IPS-15b (cell line): ENCODE data around the gene SCYGR1.
"Not testable (repeated sequence)": the region's sequence is repeated elsewhere in the genome, so short reads cannot be mapped to it uniquely, and the experiment has no call there.

Source experiments
- H3K27me3 ChIP-seq: one replicate; pipeline ENCODE4 v1.6.1; 2013; ENCODE audit warnings: low read length; ENCODE audit not compliant: control insufficient read depth, insufficient read depth
- H3K36me3 ChIP-seq: one replicate; pipeline ENCODE4 v1.6.1; 2013; ENCODE audit warnings: low read length; ENCODE audit not compliant: control insufficient read depth, insufficient read depth
- H3K4me1 ChIP-seq: one replicate; pipeline ENCODE4 v1.6.1; 2013; ENCODE audit warnings: mild to moderate bottlenecking, low read length; ENCODE audit not compliant: control insufficient read depth, insufficient read depth
- H3K4me3 ChIP-seq: one replicate; pipeline ENCODE4 v1.5.1; 2013; ENCODE audit warnings: low read depth, low read length
- H3K9ac ChIP-seq: one replicate; pipeline ENCODE4 v1.6.1; 2013; ENCODE audit warnings: low read depth, mild to moderate bottlenecking, low read length
- H3K9me3 ChIP-seq: one replicate; pipeline ENCODE4 v1.6.1; 2013; ENCODE audit warnings: mild to moderate bottlenecking, low read length; ENCODE audit not compliant: control insufficient read depth, insufficient read depth

Gene SCYGR1

DNA sequence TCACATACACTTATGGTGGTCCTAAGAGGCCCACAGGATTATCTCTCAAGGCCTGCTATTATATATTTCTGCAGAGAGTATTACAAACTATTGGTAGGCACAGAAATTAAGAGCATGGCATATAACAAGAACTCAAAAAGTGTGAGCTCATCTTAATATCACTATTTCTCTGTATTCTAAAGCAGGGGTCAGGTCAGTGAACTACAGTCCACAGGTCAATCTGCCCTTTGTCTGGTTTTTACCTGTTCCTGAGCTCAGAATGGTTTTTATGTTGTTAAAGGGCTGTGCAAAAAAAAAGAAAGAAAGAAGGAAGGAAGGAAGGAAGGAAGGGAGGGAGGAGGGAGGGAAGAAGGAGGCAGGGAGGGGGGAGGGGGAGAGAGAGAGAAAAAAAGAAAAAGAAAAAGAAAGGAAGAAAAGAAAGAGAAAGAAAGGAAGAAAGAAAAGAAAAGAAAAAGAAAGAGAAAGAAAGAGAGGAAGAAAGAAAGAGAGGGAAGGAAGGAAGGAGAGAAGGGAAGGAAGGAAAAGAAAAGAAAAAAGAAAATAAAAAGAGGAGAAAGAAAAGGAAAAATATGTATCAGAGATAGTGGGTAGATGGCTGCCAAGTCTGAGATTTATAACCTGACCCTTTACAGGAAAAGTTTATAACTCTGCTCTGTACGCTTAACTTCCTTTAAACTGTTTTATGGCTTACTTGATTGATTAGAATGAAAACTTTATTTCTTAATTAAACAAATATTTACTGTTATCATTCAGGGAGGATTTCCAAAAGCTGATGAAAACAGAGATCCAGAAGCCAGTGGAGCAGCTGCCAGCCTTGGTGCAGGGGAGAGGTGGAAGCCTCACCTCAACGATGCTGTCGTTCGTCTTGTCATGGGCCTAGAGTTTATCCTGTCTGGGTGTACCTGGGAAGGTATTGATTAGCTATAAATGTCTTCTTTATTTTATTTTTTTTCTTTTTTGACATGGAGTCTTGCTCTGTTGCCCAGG lies 11.2 kb upstream of the SCYGR1 start:
- no peaks in the 10 kb centered on the region for H3K27me3 ChIP-seq
- no peaks in the 10 kb centered on the region for H3K36me3 ChIP-seq
- H3K9ac ChIP-seq = no peak overlapping the region
- H3K4me3 ChIP-seq = no peak overlapping the region
- H3K9me3 ChIP-seq = no peaks in the 10 kb centered on the region
- no peaks in the 10 kb centered on the region for H3K4me1 ChIP-seq

DNA sequence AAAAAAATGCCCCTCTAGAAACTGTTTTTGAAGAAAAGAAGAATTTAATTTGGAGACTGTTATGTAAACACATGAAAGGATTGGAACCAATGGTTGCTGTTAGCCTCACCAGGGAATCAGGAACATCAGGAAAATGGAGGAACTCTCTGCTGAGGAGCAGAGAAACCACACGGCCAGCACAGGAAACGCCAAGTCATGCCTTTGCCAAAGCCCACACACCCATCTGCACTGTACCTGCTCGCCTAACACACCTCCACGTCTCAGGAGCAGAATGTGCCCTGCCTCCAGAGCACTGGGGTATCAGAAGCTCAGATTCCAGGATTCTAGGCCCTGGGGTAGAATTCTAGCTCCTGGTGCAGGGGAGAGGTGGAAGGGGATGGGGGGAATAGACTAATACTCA lies 9.8 kb upstream of the SCYGR1 start:
- Histone ChIP-seq H3K36me3 (no peaks in the 10 kb centered on the region), H3K9me3 (no peaks in the 10 kb centered on the region), H3K4me3 (no peak overlapping the region), H3K4me1 (no peaks in the 10 kb centered on the region), H3K27me3 (no peaks in the 10 kb centered on the region), H3K9ac (no peak overlapping the region)

DNA sequence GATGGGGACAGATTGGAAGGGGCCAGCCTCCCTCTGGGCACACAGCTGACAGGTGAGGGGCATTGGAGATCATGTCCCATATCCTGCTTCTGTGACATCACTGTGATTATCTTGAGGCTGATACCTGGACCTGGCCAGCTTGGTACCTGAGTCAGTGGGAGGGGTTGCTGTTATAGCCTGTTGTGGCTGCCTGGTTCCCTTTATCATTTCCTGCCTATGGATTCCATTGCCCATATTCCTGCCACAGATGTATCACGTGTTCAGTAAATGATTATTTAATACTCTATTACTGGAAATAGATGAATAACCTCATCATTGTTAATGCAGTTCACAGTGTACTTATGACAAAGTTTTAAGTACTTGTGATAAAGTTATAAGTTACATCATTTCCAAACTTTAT lies 7.8 kb upstream of the SCYGR1 start:
- no peak overlapping the region for H3K9ac ChIP-seq
- no peaks in the 10 kb centered on the region for H3K9me3 ChIP-seq
- H3K27me3 ChIP-seq = no peaks in the 10 kb centered on the region
- H3K36me3 ChIP-seq = no peaks in the 10 kb centered on the region
- H3K4me3 ChIP-seq = no peak overlapping the region
- H3K4me1 ChIP-seq = no peaks in the 10 kb centered on the region

DNA sequence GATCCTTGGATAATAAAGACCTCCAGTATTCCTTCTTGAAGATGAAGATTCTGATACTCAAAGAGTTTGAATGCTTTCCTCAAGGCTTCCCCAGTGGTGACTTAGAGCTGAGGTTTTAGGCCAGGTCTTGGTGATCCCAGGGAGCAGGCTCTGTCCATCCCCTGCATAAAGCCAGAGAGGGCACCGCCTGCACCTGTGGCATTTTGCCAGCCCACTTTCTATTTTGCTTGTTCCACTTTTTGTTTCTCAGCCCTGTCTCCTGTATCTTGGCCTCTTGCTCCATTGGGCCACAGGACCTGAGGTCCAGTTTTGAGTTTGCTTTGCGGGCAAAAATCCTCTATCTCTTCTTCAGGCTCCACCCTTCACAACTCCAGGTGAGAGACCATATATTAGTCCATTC lies 6.7 kb upstream of the SCYGR1 start:
- no peak overlapping the region for H3K9ac ChIP-seq
- H3K4me1 ChIP-seq = no peaks in the 10 kb centered on the region
- no peak overlapping the region for H3K4me3 ChIP-seq
- no peaks in the 10 kb centered on the region for H3K27me3 ChIP-seq
- H3K9me3 ChIP-seq = no peaks in the 10 kb centered on the region
- no peaks in the 10 kb centered on the region for H3K36me3 ChIP-seq

DNA sequence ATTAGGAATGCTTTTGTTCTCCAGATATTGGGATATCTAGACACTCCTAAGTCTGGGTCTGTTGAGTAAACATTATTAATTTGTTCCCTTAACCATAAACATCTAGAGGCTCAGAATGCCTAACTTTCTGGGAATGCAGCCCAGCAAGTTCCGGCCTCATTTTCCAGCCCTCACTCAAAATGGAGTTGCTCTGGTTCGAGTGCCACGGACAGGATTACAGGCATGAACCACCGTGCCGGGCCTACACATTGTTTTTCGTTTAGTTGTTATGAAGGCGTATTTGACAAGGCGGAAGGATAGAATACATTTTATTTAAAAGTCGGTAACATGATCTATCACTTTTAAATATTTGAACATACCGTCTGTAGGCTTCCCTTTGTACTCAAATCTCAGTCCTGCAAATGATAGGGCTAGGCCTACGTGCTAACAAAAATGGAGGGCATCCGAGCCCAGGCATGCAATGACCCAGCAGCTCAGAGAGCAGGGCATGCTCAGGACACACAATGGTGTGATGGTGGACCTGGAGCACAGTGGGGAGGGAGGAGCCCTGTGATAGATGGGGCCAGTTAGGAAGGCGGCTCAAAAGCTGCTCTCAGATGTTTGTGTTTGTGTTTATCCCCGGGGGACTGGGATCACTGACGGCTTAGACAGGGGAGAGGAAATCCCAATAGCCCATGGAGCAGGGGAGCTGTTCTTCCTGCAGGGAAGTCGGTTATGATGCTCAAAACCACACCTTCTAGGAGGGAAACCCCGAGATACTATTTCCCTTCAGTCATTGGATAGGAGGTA lies 2.9 kb upstream of the SCYGR1 start:
- Histone ChIP-seq H3K4me3 (no peak overlapping the region), H3K27me3 (no peaks in the 10 kb centered on the region), H3K9me3 (no peaks in the 10 kb centered on the region), H3K36me3 (no peaks in the 10 kb centered on the region), H3K9ac (no peak overlapping the region), H3K4me1 (no peaks in the 10 kb centered on the region)

DNA sequence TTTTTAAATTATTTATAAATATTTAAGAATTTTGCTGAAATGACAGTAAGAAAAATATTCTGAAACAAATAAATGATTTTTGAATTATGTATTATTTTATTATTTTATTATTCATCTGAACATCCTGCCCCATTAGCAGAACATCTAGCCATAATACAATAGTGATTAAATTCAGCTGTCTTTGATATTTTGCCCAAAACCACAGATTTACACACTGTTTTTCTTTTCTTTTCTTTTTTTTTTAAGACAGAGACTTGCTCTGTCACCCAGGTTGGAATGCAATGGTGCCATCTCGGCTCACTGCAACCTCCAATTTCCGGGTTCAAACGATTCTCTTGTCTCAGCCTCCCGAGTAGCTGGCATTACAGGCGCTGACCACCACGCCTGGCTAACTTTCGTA lies 1.9 kb upstream of the SCYGR1 start:
- H3K9me3 ChIP-seq = no peaks in the 10 kb centered on the region
- no peaks in the 10 kb centered on the region for H3K4me1 ChIP-seq
- H3K9ac ChIP-seq = no peak overlapping the region
- no peaks in the 10 kb centered on the region for H3K27me3 ChIP-seq
- no peaks in the 10 kb centered on the region for H3K36me3 ChIP-seq
- no peak overlapping the region for H3K4me3 ChIP-seq

DNA sequence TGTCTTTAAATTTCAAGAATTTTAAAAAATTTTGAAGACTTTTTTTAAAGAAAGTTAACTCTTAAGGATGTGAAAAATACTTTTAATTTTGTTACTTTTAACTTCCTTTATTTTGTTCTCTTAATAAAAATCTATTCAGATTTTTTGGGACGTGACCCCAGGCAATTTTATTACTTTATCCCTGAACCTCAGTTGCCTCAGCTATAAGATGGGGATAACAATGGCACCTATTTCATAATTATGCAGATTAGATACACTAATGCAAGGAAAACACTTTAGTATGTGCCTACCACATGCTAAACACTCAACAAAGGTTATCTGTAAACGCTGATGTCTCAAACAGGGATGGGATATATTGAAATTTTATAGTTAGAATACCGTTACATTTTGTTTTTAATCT lies 1.5 kb upstream of the SCYGR1 start:
- Histone ChIP-seq H3K4me1 (no peaks in the 10 kb centered on the region), H3K4me3 (no peak overlapping the region), H3K9me3 (no peaks in the 10 kb centered on the region), H3K36me3 (no peaks in the 10 kb centered on the region), H3K9ac (no peak overlapping the region), H3K27me3 (no peaks in the 10 kb centered on the region)

DNA sequence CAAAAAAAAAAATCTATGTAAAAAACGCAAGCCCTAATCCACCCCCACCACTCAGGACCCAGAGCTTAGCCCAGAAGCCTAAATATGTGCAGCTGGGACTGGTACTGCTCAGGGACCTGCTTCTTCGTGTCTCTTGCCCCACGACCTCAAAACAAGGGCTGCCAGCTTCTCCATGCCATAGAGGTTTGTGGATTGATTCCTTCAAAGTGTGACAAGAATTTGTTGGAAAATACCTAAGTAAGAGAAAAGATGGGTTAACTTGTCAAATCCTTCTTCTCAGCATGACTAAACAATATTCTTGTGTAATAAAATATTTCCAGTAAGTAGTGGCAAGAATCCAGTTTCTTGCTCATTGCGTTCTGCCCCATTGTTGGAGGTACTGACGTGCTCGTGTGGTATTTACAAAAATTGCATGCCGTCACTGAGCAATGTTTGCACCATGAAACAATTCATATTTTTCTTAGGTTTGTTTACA lies 825 bp upstream of the SCYGR1 start:
- no peak overlapping the region for H3K9ac ChIP-seq
- no peaks in the 10 kb centered on the region for H3K9me3 ChIP-seq
- H3K4me1 ChIP-seq = no peaks in the 10 kb centered on the region
- H3K4me3 ChIP-seq = no peak overlapping the region
- no peaks in the 10 kb centered on the region for H3K36me3 ChIP-seq
- H3K27me3 ChIP-seq = no peaks in the 10 kb centered on the region

DNA sequence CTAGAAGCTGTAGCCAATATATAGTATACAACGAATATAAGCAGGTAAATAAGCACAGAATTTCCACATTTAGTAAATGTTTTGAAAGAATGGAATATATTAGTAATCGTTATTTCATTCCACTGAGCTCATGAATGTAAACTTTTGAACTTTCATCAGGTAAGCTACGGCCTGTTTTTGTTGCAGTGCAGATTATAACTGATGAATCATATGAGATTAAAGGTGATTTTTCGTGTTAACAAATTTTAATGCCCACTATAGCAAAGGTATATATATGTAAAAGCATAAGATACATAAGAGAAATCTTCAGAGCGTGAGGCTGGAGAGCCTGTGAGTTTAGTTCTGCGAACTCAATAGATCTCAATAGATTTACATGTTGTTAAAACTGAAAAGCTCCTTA lies 1.1 kb downstream of the SCYGR1 start:
- Histone ChIP-seq H3K36me3 (no peaks in the 10 kb centered on the region), H3K9ac (no peak overlapping the region), H3K27me3 (no peaks in the 10 kb centered on the region), H3K4me3 (no peak overlapping the region), H3K4me1 (no peaks in the 10 kb centered on the region), H3K9me3 (no peaks in the 10 kb centered on the region)

DNA sequence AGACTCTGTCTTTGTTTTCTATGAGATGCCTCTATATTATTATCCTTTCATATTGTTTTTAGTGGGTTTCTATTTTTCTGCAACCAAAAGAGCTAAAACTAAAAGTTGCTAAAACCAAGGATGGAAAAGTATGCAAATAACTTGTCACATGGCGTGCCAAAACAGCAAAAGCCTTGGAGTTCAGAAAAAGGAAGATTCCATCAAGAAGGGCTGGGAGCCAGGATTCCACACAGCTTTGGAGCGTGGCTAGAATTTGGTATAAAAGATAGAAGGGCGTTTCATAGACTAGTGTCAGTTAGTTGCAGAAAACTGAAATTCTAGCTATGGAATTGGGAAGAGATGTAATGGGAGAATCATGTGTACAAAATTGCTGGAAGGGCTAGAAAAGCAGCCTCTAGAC lies 4.1 kb downstream of the SCYGR1 start:
- no peaks in the 10 kb centered on the region for H3K36me3 ChIP-seq
- no peak overlapping the region for H3K9ac ChIP-seq
- no peak overlapping the region for H3K4me3 ChIP-seq
- no peaks in the 10 kb centered on the region for H3K9me3 ChIP-seq
- no peaks in the 10 kb centered on the region for H3K4me1 ChIP-seq
- no peaks in the 10 kb centered on the region for H3K27me3 ChIP-seq

DNA sequence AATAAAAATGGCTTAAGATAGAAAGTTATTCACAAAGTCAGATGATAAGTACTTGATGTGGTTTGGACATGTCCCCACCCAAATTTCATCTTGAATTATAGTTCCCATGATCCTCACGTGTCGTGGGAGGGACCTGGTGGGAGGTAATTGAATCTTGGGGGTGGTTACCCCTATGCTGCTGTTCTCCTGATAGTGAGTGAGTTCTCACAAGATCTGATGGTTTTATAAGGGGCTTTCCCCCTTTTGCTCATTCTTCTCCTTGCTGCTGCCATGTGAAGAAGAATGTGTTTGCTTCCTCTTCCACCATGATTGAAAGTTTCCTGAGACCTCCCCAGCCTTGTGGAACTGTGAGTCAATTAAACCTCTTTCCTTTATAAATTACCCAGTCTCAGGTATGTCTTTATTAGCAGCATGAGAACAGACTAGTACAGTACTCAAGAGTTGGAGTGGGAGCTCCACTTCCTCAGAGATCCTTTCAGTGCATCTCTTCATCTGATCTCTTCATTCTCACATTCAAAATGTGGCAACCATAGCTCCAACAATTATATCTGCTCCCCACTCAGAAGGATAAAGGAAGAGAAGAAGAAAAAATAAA lies 5.4 kb downstream of the SCYGR1 start:
- not testable (repeated sequence) for H3K4me3 ChIP-seq, H3K27me3 ChIP-seq, H3K9ac ChIP-seq, H3K9me3 ChIP-seq, H3K36me3 ChIP-seq, H3K4me1 ChIP-seq
